Keratinocyte (primary cell): ENCODE results near the gene STK36. TPM values are rescaled to one million over a fixed set of nuclear protein-coding genes. Genes with fewer than 3 reads are reported as not detected.

Source experiments
- DNase-seq: peaks from one replicate; pipeline ENCODE4 v3.0.0-alpha.2; 2011; ENCODE audit warnings: low read depth, missing footprints, low spot score
- FAIRE-seq: peaks from 2 replicates; lab custom pipeline; 2011; peaks lifted over from hg19 to GRCh38; lab: Jason Lieb, UNC
- H2AFZ ChIP-seq: 2 replicates; pipeline ENCODE4 v1.6.0; 2012; ENCODE audit warnings: low read length, control low read depth, inconsistent platforms; ENCODE audit not compliant: control insufficient read depth
- H3K27ac ChIP-seq: 2 replicates; pipeline ENCODE4 v1.5.1; 2011; ENCODE audit warnings: low read length; ENCODE audit not compliant: control insufficient read depth, insufficient read depth
- H3K27me3 ChIP-seq: 3 replicates; pipeline ENCODE4 v1.6.0; 2011; ENCODE audit warnings: low read length; ENCODE audit not compliant: control insufficient read depth, insufficient read depth; ENCODE audit errors: extremely low read depth
- H3K36me3 ChIP-seq, 2 experiments: 2 replicates in 1 of 2; 3 replicates in 1 of 2; pipeline ENCODE4 v1.5.1; 2011; ENCODE audit warnings: low read length in 2 of 2, mild to moderate bottlenecking in 1 of 2; ENCODE audit not compliant: control insufficient read depth in 2 of 2, insufficient read depth in 2 of 2; ENCODE audit errors: extremely low read depth in 1 of 2
- H3K4me1 ChIP-seq: 3 replicates; pipeline ENCODE4 v1.5.1; 2011; ENCODE audit warnings: low read length; ENCODE audit not compliant: control insufficient read depth, insufficient read depth; ENCODE audit errors: extremely low read depth
- H3K4me2 ChIP-seq: 3 replicates; pipeline ENCODE4 v1.6.0; 2011; ENCODE audit warnings: low read depth, low read length; ENCODE audit not compliant: control insufficient read depth, insufficient read depth; ENCODE audit errors: extremely low read depth
- H3K4me3 ChIP-seq, 3 experiments: fragments of 200-600 bp in 1 of 3; sonication (generic) in 1 of 3; 2 replicates in 2 of 3; 3 replicates in 1 of 3; pipeline ENCODE4 v1.5.1; 2011 to 2016; ENCODE audit warnings: low read length in 3 of 3, mild to moderate bottlenecking in 3 of 3, control low read depth in 2 of 3, inconsistent platforms in 1 of 3, low read depth in 1 of 3, mixed read lengths in 1 of 3, mixed run types in 1 of 3, moderate library complexity in 1 of 3; ENCODE audit not compliant: control insufficient read depth in 2 of 3, insufficient read depth in 2 of 3; ENCODE audit errors: extremely low read depth in 1 of 3
- H3K79me2 ChIP-seq: 2 replicates; pipeline ENCODE4 v1.6.0; 2012; ENCODE audit warnings: low read length; ENCODE audit not compliant: control insufficient read depth, insufficient read depth
- H3K9ac ChIP-seq: 3 replicates; pipeline ENCODE4 v1.6.0; 2011; ENCODE audit warnings: low read length; ENCODE audit not compliant: control insufficient read depth, insufficient read depth; ENCODE audit errors: extremely low read depth
- H3K9me1 ChIP-seq: 3 replicates; pipeline ENCODE4 v1.6.0; 2011; ENCODE audit warnings: low read length; ENCODE audit not compliant: control insufficient read depth, insufficient read depth; ENCODE audit errors: extremely low read depth
- H3K9me3 ChIP-seq: 2 replicates; pipeline ENCODE4 v1.5.1; 2012; ENCODE audit warnings: low read depth, low read length; ENCODE audit not compliant: control insufficient read depth
- H4K20me1 ChIP-seq: 3 replicates; pipeline ENCODE4 v1.6.0; 2011; ENCODE audit warnings: low read length; ENCODE audit not compliant: control insufficient read depth, insufficient read depth; ENCODE audit errors: extremely low read depth
- EZH2 ChIP-seq: IDR thresholded peaks from one replicate; pipeline ENCODE4 v1.6.1; 2012; ENCODE audit warnings: inconsistent platforms, mild to moderate bottlenecking, low read length, moderate library complexity
- dilution Hi-C: fragments of 300-500 bp; cut with MboI; formaldehyde crosslinking; loops from one replicate; pipeline ENCODE4 v1.7.0; 2020; ENCODE audit warnings: low sequenced_read_pairs; ENCODE audit not compliant: extremely low pct_ligation_motif_present
- polyA plus RNA-seq, 5 experiments: library from polyadenylated mRNA; depleted of rRNA in 3 of 5; stranded (reverse) in 3 of 5; stranded (forward) in 1 of 5; unstranded in 1 of 5; fragments of >200 nt; gene quantifications; 1 replicate in 1 of 5; 2 replicates in 3 of 5; 3 replicates in 1 of 5; pipeline versions ENCODE4 v1.2.1 to v1.2.3, GENCODE V29; 2011 to 2012; ENCODE audit warnings: missing spikeins in 2 of 5, low read depth in 1 of 5, low replicate concordance in 1 of 5
- TF ChIP-seq, protein P1 (sequence below), 3 experiments: IDR thresholded peaks in 1 of 3; conservative IDR thresholded peaks in 1 of 3; optimal IDR thresholded peaks in 1 of 3; 2 replicates in 2 of 3; 3 replicates in 1 of 3; pipeline versions ENCODE3 to v1.5.1; 2011; ENCODE audit warnings: low read length in 3 of 3, mild to moderate bottlenecking in 3 of 3, moderate library complexity in 2 of 3, control low read depth in 1 of 3, inconsistent platforms in 1 of 3; ENCODE audit not compliant: insufficient read depth in 2 of 3; ENCODE audit errors: extremely low read depth in 1 of 3

STK36 gene
- polyA plus RNA-seq, 1 donor (not counting 4 experiments of a cell fraction or from before 2014, with no cell fraction given) = 19.0 TPM

- H2AFZ ChIP-seq = no peak overlapping the region
- H3K9me3 ChIP-seq = no peaks in the 10 kb centered on the region
- no peak overlapping the region for H3K9ac ChIP-seq
- peaks cover 13% of the 10 kb centered on the region for H3K4me1 ChIP-seq
- no peak overlapping the region for H3K4me2 ChIP-seq
- H4K20me1 ChIP-seq = no peaks in the 10 kb centered on the region
- no peak overlapping the region for H3K4me3 ChIP-seq
- peaks cover 87% of the 10 kb centered on the region for H3K79me2 ChIP-seq
- H3K27ac ChIP-seq = no peak overlapping the region
- H3K36me3 ChIP-seq = peaks cover 2 to 5% of the 10 kb centered on the region in 2 experiments
- dilution Hi-C loops = no loop called here
- no peak for DNase-seq
- no peaks in the 10 kb centered on the region for H3K27me3 ChIP-seq
- no peak for FAIRE-seq
- TF ChIP-seq EZH2 = no peak
- TF ChIP-seq, protein P1, sequence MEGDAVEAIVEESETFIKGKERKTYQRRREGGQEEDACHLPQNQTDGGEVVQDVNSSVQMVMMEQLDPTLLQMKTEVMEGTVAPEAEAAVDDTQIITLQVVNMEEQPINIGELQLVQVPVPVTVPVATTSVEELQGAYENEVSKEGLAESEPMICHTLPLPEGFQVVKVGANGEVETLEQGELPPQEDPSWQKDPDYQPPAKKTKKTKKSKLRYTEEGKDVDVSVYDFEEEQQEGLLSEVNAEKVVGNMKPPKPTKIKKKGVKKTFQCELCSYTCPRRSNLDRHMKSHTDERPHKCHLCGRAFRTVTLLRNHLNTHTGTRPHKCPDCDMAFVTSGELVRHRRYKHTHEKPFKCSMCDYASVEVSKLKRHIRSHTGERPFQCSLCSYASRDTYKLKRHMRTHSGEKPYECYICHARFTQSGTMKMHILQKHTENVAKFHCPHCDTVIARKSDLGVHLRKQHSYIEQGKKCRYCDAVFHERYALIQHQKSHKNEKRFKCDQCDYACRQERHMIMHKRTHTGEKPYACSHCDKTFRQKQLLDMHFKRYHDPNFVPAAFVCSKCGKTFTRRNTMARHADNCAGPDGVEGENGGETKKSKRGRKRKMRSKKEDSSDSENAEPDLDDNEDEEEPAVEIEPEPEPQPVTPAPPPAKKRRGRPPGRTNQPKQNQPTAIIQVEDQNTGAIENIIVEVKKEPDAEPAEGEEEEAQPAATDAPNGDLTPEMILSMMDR (optimal IDR thresholded peaks at IDR 0.05 in 1 of 3, IDR thresholded peaks at IDR 0.05 in 1 of 3, conservative IDR thresholded peaks at IDR 0.05 in 1 of 3; ENCODE audit: extremely low read depth in 1 of 3, insufficient read depth in 2 of 3, low read length in 3 of 3) = no peak
- no peaks in the 10 kb centered on the region for H3K9me1 ChIP-seq
Measured at GRCh38 chr2:218720048-218721041, 48.5 kb downstream of the STK36 start.

- Histone ChIP-seq H4K20me1 (no peaks in the 10 kb centered on the region), H3K4me1 (peaks cover 10% of the 10 kb centered on the region), H3K4me3 (no peak overlapping the region), H3K9ac (no peak overlapping the region), H3K9me3 (no peaks in the 10 kb centered on the region), H3K27ac (no peak overlapping the region), H3K4me2 (no peak overlapping the region), H3K9me1 (no peaks in the 10 kb centered on the region), H3K36me3 (peaks cover 2 to 5% of the 10 kb centered on the region in 2 experiments), H2AFZ (no peak overlapping the region), H3K79me2 (peaks cover 91% of the 10 kb centered on the region), H3K27me3 (no peaks in the 10 kb centered on the region)
- DNase-seq (no peak), FAIRE-seq (no peak)
- TF ChIP-seq, protein P1 (optimal IDR thresholded peaks at IDR 0.05 in 1 of 3, IDR thresholded peaks at IDR 0.05 in 1 of 3, conservative IDR thresholded peaks at IDR 0.05 in 1 of 3; ENCODE audit: extremely low read depth in 1 of 3, insufficient read depth in 2 of 3, low read length in 3 of 3) = no peak
- TF ChIP-seq EZH2 = no peak
- dilution Hi-C loops = no loop called here
Measured at GRCh38 chr2:218721488-218721887, 49.6 kb downstream of the STK36 start.
